Measurements from ENCODE around the gene RELL1.

RELL1 gene, protein sequence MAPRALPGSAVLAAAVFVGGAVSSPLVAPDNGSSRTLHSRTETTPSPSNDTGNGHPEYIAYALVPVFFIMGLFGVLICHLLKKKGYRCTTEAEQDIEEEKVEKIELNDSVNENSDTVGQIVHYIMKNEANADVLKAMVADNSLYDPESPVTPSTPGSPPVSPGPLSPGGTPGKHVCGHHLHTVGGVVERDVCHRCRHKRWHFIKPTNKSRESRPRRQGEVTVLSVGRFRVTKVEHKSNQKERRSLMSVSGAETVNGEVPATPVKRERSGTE

DNA sequence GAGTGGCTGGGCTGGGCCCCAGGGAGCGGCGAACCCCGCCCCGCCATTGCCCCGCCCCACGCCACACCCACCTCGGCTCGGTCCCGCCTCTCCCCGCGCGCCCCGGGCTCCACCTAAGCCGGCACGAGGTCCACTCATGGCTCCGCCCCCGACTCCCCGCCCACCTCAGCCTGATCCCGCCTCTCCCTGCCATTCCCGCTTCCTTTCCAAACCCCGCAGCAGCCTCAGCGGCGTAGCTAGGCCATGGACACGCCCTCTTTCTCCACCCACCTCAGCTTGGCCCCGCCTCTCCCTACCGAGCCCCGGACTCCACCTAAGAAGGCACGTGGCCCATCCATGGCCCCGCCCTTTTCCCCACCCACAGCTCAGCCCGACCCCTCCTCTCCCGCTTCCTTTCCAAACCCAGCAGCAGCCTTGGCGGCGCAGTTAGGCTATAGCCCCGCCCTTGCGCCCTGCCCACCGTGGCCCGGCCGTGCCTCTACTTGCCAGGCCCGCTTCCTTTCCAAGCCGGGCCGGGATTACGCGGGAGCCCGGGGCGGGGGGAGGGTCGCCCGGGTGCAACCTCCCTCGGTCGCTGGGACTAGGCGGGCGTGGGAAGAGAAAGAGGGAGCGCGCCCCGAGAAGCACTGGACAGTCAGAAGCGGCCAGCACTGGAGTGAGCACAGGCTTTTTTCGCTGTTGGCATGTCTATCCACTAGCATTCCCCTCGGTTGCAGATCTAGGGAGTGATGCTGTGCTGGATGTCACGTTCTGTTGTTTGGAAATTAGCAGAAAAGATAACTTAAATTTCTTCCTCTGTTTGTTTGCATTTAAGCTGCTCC lies at the start of gene RELL1:
RELL1 (minus strand) TSS at position 4 of the 821 bp plus-strand sequence. CDS start 89 bp downstream, outside the sequence.
- peak; percentile 99 for DNase-seq

DNA sequence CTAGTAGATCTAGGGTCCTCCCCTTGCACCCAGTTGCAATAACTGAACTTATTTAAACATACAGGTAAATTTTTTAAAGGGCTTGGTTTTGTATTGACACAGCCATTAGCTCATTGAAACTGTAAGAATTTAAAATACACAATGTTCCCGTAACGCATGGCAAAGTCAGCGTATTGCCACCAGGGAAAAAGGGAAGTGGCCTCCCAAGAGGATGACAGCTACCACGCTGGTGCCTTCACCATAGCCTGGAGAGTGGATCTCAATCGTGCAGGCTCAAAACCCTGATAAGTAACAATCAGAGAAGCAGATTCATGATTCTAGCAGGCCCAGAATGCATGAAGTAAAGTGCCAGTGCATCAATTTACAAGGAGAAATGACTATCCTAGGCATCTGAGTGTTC lies 49.4 kb upstream of the RELL1 start:
- no peak for DNase-seq

DNA sequence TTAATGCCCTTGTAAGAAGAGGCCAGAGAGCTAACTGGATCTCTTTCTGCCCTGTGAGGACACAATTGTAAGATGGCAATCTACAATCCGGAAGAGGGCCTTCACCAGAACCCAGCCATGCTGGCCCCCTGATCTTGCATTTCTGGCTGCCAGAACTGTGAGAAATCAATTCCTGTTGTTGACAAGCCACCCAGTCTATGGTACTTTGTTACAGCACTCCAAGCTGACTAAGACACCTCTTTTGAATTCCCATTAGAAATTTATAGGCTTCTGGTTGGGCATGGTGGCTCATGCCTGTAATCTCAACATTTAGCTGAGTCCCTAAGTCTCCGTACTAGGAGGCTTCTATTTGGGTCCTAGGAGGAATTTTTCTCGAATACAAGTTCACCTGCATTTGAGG lies 48.8 kb upstream of the RELL1 start:
- DNase-seq, result no peak

DNA sequence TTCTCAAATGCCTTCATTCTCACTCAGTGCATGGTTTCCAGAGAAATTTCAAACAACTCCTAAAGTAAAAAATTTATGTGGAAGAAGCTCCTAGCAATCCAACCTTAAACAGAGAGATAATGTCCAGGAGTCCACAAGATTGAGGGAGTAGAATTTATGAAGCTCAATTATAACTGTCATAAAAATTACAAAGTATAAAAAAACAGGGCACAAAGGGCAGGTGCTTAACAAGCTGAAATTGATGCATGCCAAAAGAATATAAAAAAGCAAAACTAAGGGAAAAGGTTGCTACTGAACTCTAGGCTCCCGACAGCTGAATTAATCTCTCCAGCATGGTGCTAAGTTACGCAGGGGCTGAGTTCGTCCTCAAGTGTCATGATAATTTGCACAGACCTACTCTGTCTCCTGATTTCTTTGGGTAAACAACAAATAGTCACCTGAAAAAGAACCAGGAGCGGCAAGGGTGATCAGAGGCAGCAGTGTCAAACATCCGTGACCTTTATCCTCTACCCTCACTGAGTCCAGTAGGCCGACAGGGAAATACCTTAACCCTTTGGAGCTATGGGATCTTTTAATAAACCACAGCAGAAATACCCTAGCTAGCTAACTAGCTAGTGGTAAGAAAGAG lies 47.2 kb upstream of the RELL1 start:
- no peak for DNase-seq

DNA sequence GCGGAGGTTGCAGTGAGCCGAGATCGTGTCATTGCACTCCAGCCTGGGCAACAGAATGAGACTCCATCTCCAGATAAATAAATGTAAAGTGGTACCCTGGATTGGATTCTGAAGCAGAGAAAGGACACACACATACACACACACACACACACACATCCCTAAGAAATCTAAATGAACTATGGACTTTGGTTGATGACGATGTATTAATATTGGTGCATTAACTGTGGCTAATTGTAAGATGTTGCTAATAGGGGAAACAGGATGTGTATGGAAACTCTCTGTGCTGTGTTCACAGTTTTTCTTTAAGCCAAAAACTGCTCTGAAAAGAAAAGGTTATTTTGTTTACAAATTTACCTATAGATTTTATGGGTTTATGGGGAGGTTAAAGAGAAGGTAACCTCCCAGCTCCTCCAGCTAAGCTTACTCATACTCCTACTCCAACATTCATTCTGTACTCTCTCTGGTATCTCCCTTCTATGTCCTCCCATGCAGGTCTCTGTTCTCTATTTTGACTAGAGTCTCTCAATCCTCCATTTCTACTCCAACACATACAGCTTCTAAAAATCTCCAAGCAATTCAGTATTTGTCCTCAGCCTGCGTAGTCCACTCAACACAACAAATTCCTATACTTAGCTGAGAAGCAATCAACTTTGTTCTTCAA lies 46.5 kb upstream of the RELL1 start:
- no peak for DNase-seq

DNA sequence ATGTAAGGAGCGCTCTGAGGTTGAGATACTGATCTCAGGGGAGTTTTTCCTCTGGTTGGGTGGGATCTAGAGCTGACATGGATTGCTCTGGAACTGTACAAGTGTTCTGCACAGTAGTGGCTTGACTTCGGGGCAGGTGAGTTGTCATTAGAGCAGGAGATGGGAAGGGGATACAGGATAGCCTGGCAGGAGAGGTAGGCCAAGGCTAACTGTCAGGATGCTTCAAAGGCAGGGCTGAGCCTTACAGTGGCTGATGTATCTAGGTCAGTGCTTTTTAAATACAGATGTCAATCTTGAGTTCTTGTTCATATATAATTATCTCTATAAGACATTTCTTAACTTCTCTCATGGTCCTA lies 43.5 kb upstream of the RELL1 start:
- no peak for DNase-seq

DNA sequence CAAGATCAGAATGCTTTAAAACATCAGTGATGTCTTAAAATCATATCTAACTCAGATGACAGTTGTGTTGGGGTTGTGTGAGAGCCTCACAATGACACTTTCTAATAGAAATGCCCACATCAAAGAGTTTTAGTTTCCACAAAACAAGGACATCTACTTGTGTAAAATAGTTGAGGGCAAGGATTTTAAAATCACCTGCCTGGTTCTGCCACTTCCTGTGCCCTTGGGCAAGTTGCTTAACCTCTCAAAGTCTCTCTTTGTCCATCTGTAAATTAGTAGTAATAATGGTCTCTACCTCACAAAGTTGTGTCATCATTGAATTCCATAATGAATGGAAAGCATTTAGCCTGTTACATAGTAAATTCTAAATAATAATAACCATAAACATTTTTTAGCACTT lies 41.9 kb upstream of the RELL1 start:
- no peak for DNase-seq

DNA sequence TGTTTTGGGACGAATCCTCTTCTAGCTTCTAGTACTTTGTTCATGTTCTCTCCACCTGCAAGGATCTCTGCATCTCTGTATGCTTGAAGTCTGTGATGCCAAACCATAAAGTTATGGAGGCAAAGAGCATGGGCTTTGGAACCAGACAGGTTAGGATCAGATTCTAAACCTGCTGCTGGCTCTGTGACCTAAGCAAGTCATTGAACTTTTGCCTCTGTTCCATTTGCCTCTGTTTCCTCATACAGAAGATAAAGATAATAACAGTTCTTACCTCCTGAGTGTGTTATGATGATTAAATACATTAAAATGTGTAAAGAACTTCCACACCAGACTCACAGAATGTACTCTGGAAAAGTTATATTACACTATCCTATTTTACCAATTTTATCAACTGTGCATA lies 41.5 kb upstream of the RELL1 start:
- no peak for DNase-seq

DNA sequence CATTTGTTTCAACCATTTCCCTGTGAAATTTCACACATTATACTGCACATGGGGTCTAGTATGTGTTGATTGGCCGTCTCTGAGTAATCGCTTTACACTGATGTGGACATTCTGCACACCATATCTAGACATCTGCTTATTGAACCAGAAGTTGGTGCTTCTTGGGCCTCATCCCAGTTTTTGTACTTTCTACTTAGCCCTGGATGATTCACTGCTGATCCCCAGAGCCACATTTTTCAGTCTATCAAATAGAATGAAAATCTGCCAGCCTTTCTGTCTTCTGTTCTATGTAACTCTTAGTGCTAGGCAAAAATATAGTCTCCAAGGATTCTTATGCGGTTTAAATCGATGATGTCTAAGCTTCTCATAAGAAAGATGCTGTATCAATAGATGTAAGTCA lies 40.5 kb upstream of the RELL1 start:
- no peak for DNase-seq

DNA sequence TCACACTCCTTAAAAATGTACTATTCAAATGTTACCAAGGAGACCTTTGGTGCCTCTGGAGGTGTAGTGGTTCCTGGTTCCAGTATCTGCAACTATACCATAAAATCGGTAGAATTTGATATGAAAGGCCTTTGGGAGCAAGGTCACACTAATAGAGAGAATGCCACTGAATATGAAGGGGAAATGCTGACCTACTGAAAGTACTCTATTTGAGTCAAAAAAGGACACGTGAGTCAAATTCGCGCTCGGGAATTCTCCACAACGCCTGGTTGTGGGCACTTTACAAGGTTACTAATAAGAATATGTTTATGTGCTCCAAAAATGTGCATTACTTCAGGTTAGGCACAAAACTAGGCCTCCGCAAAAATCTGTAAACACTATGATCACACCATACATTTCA lies 39.5 kb upstream of the RELL1 start:
- DNase-seq, result no peak

DNA sequence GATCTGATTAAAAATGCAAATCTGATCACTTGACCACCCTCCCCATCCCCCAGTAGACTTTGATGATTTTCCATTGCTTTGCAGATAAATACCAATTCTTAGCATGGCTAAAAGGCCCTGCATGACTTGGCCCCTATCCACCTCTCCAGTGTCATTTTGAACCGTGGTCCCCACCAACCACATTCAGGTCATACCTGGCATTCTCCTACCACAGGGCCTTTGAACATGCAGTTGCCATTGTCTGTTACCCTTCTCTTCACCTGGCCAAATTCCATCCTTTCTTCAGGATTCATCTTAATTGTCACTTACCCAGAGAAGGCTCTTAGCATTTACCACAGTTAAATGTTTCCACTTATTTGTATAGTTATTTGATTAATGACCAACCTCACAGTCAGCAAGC lies 36.9 kb upstream of the RELL1 start:
- no peak for DNase-seq

DNA sequence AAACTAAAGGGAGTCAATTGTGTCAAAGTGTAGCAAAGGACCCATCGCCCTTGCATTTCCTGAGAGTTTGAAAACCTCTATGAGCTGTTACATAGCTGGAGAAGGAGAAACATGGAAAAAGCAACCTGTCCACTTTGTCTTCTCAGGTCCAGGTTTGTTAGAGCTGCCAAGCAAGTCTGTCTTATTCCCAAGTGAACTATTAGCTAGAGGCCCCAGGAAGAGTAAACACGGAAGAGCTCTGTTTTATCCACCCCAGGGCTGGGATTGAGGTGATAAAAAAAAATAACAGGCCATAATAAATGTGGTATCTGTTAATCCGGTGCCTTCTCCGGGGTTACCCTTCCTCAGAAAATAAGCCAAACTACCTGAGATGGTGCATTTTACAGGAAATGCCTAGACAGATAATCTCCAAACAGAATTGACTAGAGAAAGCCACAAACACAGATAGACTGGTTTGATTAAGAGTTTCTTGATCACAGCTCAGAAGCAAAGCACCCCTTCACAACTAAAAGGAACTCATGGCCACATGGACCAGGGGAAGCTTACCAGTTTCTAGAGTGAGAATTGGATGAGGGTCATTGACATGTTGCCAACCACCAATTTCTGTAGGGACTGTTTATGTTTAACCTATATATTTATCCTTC lies 35.9 kb upstream of the RELL1 start:
- DNase-seq, result no peak

DNA sequence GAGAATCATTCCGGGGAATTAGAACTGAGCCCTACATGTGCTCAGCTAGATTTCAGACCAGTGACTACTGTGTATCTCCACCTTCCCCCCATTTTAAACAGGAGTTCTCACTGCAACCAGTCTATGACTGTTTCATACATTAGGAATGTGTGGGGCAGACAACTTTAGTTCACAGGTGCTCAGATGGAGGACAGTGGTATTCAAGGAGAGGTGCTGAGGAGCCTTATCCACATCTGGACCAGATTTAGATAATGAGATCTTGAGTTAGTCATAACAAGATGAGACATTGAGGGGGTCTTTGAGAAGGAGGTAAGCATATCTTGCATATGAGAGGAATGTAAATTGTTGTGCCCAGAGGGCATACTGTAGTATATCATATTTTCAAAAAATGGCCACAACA lies 32.8 kb upstream of the RELL1 start:
- DNase-seq, result no peak

DNA sequence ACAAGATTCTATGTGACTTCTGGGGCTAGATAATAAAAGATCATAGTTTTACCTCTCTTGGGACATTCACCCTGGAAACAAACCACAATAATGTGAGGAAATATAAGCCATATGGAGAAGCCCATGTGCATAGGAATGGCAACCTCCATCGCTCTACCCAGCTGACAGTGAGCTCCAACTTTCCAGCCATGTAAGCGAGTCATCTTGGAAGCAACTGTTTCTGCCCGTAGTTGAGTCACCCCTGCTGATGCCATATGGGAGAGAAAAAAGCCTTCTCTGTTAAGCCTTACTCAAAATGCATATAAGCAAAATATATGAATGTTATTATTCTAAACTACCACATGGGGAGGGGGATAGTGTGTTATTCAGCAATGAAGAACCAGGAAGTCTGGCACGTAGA lies 31.4 kb upstream of the RELL1 start:
- DNase-seq, result no peak

DNA sequence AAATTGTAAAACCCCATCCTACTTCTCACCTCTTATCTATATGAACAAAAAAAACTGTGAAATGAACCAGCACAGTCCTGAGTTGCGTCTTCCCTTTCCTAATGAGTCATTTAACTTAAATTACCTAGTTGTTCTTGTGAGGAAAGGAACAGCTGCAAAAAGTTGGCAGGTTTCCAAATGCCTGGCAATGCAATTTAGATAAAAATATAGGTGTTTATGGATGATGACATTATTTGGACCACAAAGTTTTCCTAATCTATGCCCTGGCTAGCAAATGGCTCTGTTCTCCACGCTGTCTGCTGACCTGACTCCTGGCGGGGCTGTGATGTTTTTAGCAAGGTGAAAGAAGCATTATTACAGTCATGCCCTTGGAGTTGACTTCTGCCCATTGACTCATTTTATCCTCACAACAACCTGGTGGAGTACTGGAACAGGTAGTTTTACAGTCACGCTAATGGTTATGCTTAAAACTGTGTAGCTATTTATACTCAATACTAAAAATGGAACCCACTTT lies 29.8 kb upstream of the RELL1 start:
- peak; percentile 15 to 25 for DNase-seq

DNA sequence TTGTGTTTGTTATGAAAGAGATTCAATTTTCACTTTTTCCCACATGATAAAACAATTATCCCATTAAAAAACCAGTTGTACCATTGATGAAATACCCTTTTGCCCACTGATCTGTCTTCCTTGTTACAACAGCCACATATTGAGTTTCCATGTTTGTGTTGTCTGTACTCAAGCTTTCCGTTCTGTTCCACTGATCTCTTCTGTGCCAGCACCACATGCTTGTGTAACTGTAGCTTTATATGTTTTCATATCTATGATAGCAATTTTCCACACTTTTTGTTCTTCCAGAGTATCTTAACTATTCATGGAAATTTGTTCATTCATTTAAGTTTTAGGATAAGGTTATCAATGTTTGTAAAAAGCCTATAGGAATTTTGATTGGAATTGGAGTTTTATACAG lies 24.3 kb upstream of the RELL1 start:
- no peak for DNase-seq

DNA sequence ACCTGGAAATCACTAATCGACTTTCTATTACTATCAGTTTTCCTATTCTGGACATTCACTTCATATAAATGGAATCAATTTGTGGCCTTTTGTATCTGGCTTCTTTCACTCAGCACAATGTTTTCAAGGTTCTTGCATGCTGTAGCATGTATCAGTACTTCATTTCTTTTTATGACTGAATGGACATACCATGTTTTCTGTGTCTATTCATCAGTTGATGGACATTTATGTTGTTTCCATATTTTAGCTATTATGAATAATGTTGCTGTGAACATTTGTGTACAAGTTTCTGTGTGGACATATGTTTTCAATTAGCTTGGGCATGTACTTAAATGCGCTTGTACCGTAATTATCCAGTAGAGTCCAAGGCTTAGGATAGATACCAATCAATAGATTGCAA lies 19.9 kb upstream of the RELL1 start:
- DNase-seq, result no peak

DNA sequence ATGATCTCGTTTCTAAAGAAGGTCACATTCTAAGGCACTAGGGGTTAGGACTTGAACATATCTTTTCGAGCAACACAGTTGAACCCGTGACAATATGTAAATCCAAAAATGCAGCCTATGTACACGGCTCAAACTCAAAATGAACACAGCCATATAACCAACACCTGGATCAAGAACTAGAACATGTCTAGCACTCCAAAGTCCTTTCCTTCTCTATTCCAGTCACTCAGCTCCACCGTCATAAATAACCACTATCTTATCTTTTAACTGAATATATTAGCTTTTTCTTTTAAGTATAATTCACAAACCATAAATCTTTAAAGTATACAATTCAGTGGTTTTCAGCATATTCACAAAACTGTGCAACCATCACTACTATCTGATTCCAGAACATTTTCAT lies 19.4 kb upstream of the RELL1 start:
- no peak for DNase-seq

DNA sequence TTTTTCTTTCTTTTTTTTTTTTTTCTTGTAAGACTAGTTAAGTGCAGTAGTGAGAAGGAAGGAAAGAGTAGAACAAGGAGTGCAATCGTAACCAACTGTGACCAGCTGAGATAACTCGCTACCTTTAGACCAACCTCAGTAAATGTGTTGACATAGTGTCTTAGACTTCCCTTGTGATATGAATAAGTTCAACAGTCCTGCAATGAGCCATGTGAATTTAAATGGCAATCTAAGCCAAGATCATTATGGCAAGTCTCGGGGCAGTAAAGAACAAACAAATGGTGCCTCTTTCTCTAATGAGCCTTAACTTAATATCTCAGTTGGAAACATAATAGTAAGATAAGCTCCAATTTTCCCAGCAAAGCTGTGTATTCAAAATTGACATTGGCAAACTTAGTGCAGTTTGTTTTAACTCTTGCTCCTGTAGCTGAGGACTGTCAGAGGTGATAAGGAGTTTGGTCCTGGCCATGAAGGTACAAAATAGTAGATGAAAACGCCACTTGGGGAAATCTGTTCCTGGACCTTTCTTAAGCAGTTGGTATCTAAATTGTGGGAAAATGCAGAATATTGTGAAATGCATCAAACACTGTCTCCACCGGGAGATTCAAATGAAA lies 13.8 kb upstream of the RELL1 start:
- no peak for DNase-seq

DNA sequence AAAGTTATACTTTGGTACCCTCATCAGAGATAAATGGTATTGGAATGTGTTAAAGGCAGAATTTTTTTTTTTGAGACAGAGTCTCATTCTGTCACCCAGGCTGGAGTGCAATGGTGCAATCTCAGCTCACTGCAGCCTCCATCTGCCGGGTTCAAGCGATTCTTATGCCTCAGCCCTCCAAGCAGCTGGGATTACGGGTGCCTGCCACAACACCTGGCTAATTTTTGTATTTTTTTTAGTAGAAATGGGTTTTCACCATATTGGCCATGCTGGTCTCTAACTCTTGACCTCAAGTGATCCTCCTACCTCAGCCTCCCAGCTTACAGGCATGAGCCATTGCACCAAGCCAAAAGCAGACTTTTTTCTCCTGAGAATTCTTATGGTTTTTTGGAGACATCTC lies 11.4 kb upstream of the RELL1 start:
- DNase-seq, result no peak

DNA sequence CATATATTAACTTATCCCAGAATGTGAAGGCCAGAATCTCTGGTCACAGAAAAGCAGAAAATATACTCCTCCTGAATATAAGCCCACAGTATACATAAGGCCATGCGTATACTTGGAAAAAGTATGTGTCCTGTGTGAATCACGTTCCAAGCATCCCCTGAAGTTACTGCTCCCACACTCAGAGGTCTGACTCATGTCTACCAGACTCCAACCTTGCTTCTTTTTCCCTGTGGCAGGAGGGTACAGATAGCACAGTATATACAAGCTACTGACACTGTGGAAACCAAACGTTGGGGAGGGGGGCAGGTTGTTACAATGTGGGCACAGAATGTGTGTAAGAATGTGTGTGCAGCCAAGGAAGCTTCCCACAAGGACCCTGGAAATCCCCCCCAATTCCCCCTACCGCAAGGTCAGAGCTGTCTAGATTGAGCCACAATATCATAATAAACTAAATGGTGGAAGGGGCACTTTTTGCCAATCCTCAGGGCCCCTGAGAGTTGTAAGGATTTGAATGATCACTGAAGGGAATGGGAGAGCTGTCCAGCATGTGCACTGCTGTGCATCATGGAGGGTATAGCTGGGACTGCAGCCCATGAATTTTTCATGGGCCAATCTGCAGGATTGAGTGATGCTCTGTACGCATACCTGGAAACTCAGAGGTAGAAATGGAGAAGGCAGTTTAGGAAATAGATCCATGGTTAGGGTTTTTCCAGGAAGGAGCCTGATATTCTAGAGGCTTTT lies 7.4 kb upstream of the RELL1 start:
- DNase-seq, result no peak

DNA sequence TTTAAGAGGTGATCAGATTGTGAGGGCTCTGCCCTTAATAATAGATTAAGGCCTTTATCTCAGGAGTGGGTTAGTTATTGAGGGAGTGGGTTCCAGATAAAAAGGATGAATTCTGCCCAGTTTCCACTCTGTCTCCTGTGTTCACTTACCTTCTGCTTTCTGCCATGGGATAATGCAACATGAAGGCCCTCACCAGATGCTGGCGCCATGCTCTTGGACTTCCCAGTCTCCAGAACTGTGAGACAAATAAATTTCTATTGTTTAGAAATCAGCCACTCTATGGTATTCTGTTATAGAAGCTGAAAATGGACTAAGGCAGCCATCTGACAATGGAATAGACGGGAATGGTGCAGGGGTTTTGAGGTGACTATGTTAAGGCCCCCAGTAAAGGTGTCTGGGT lies 6.9 kb upstream of the RELL1 start:
- no peak for DNase-seq
